K562 (cell line): ENCODE measurements around the gene NUFIP2. TPM values are rescaled to one million over a fixed set of nuclear protein-coding genes. Genes with fewer than 3 reads are reported as not detected.

Experiments used
- ADNP ChIP-seq: fragments of 200-800 bp; sonication (Bioruptor generic); IDR thresholded peaks from 2 replicates; pipeline ENCODE4 v1.6.1; 2016; ENCODE audit warnings: missing genetic modification characterization, missing compliant biosample characterization
- ATF1 ChIP-seq, 2 experiments: fragments of 450-650 bp in 1 of 2; IDR thresholded peaks; 2 replicates each; pipeline ENCODE4 v1.6.1; 2016; ENCODE audit warnings: missing compliant biosample characterization in 1 of 2, missing genetic modification characterization in 1 of 2
- BCOR ChIP-seq: fragments of 450-650 bp; IDR thresholded peaks from 2 replicates; pipeline ENCODE4 v1.6.1; 2016
- CBFB ChIP-seq: sonication (generic); formaldehyde crosslinking; IDR thresholded peaks from 2 replicates; pipeline ENCODE4 v1.4.0; 2020; ENCODE audit warnings: mild to moderate bottlenecking, missing genetic modification reagents
- CCAR2 ChIP-seq: fragments of 200-400 bp; formaldehyde crosslinking; IDR thresholded peaks from 2 replicates; pipeline ENCODE4 v1.6.1; 2017; ENCODE audit warnings: mild to moderate bottlenecking, low read depth, low read length
- EP300 ChIP-seq: IDR thresholded peaks from 2 replicates; pipeline ENCODE4 v1.6.1; 2012; ENCODE audit warnings: low read length, improper control_type of control experiment
- ETV1 ChIP-seq: fragments of 450-650 bp; conservative IDR thresholded peaks from 2 replicates; pipeline ENCODE4 v1.6.1; 2016; ENCODE audit warnings: missing genetic modification characterization, control low read depth, low read depth, missing compliant biosample characterization
- FIP1L1 ChIP-seq: fragments of 200-400 bp; formaldehyde crosslinking; IDR thresholded peaks from 2 replicates; pipeline ENCODE4 v1.6.1; 2018; ENCODE audit warnings: mild to moderate bottlenecking, low read depth, low read length; ENCODE audit not compliant: poor library complexity, severe bottlenecking
- FOXP1 ChIP-seq: sonication (generic); formaldehyde crosslinking; IDR thresholded peaks from 2 replicates; pipeline ENCODE4 v1.8.0; 2022; ENCODE audit warnings: mild to moderate bottlenecking, missing genetic modification reagents
- GATA2 ChIP-seq: sonication (generic); formaldehyde crosslinking; IDR thresholded peaks from 2 replicates; pipeline ENCODE4 v1.4.0; 2020; ENCODE audit warnings: mild to moderate bottlenecking, missing genetic modification reagents
- ILK ChIP-seq: fragments of 450-650 bp; IDR thresholded peaks from 2 replicates; pipeline ENCODE4 v1.6.1; 2016; ENCODE audit warnings: missing genetic modification characterization, low read depth, mild to moderate bottlenecking, missing compliant biosample characterization, moderate library complexity, borderline replicate concordance
- RNF2 ChIP-seq: sonication (generic); IDR thresholded peaks from 2 replicates; pipeline ENCODE4 v1.6.1; 2016
- SMAD3 ChIP-seq: fragments of 450-650 bp; formaldehyde crosslinking; conservative IDR thresholded peaks from 2 replicates; pipeline ENCODE4 v1.4.0; 2020; ENCODE audit warnings: mild to moderate bottlenecking
- ZNF239 ChIP-seq: fragments of 250-450 bp; sonication (Bioruptor Pico); IDR thresholded peaks from 2 replicates; pipeline ENCODE4 v1.4.0; 2020; ENCODE audit warnings: mild to moderate bottlenecking
- ZNF695 ChIP-seq: fragments of 450-650 bp; formaldehyde crosslinking; IDR thresholded peaks from 2 replicates; pipeline ENCODE4 v1.4.0; 2020; ENCODE audit warnings: mild to moderate bottlenecking, moderate library complexity
- ZNF76 ChIP-seq: fragments of 250-450 bp; sonication (Bioruptor Pico); IDR thresholded peaks from 2 replicates; pipeline ENCODE4 v1.4.0; 2020; ENCODE audit warnings: mild to moderate bottlenecking, moderate library complexity, borderline replicate concordance
- ZNF785 ChIP-seq: fragments of 250-450 bp; sonication (Bioruptor Pico); IDR thresholded peaks from 2 replicates; pipeline ENCODE4 v1.4.0; 2020; ENCODE audit warnings: mild to moderate bottlenecking
- polyA plus RNA-seq, 8 experiments: library from polyadenylated mRNA; depleted of rRNA in 4 of 8; stranded (reverse) in 5 of 8; unstranded in 3 of 8; fragments of >200 nt; fragmentation: Nextera tagmentation in 2 of 8; fragmentation: Illumina TruSeq in 1 of 8; extraction: Ambion mirVana in 2 of 8; extraction: Trizol in 1 of 8; gene quantifications; 2 replicates each; pipeline versions ENCODE4 v1.2.1 to v1.2.3, GENCODE V29; 2011 to 2014; ENCODE audit warnings: inconsistent platforms in 1 of 8, missing spikeins in 1 of 8
- total RNA-seq, 7 experiments: library from RNA; depleted of rRNA in 6 of 7; stranded (reverse); fragments of >200 nt in 6 of 7; fragmentation: Illumina TruSeq in 2 of 7; extraction: Trizol in 2 of 7; gene quantifications; 2 replicates each; pipeline versions ENCODE4 v1.2.1 to v1.2.3, GENCODE V29; 2011 to 2021; ENCODE audit warnings: low replicate concordance in 1 of 7
- TF ChIP-seq, protein P1 (sequence below): sonication (generic); formaldehyde crosslinking; IDR thresholded peaks from 2 replicates; pipeline ENCODE4 v1.8.1; 2023; ENCODE audit warnings: missing genetic modification reagents, mild to moderate bottlenecking, borderline replicate concordance
- TF ChIP-seq, protein P2 (sequence below): fragments of 450-650 bp; conservative IDR thresholded peaks from 2 replicates; pipeline ENCODE4 v1.6.1; 2016; ENCODE audit warnings: missing genetic modification characterization, low read depth, mild to moderate bottlenecking, control low read depth, missing compliant biosample characterization
- TF ChIP-seq, protein P3 (sequence below): fragments of 250-450 bp; sonication (Bioruptor Pico); IDR thresholded peaks from 2 replicates; pipeline ENCODE4 v1.5.0; 2022; ENCODE audit warnings: mild to moderate bottlenecking

Gene NUFIP2
- total and polyA plus RNA-seq, 9 of the 15 experiments (the other 6 are each of a cell fraction or from before 2014, with no cell fraction given): 4.9 to 40.7 (median 18.5) TPM

DNA sequence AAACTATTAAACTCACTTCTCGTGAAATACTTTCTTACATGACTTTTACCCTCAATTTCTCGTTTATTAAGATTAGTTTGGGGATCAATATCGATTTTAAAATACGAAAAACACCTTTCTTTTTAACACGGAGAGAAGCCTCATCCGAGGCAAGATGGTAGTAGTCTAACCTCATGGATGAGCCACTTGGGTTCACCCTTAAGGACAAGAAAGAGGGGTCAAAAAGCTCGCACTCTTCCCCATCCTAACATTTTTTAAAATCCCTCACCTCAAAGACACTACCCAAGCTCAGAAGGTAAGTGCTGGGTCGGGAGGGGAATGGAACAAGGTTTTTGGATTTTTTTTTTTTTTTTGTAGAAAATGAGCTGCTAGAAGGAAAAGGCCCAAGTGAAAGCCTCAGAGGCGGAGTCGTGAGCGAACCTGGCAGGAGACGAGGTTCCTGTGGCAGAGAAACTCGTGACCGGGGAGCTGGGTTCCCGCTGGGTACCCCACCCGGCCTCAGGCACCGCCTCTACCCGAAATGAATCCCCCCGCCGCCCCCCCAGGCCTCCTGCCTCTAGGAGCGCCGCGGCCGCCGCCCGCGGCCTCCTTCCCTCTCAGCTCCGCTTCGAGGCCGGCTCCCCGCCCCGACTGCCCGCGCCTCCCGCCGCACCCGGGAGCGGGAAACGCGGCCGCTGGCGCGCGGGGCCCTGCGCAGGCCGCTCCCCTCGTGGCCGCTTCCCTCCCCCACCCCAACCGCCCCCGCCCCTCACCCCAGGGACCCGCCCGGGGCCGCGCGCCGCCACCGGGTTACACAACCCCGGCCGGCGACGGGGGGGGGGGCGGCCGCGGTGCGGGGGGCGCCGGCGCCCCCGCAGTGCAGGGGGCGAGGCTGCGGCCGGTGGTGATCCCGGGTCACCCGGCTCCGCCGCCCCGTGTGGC, 1.6 kb downstream of the NUFIP2 start (continued):
- no peak for TF ChIP-seq ZNF695 (CRISPR knock-in tag)
- TF ChIP-seq, protein P1, sequence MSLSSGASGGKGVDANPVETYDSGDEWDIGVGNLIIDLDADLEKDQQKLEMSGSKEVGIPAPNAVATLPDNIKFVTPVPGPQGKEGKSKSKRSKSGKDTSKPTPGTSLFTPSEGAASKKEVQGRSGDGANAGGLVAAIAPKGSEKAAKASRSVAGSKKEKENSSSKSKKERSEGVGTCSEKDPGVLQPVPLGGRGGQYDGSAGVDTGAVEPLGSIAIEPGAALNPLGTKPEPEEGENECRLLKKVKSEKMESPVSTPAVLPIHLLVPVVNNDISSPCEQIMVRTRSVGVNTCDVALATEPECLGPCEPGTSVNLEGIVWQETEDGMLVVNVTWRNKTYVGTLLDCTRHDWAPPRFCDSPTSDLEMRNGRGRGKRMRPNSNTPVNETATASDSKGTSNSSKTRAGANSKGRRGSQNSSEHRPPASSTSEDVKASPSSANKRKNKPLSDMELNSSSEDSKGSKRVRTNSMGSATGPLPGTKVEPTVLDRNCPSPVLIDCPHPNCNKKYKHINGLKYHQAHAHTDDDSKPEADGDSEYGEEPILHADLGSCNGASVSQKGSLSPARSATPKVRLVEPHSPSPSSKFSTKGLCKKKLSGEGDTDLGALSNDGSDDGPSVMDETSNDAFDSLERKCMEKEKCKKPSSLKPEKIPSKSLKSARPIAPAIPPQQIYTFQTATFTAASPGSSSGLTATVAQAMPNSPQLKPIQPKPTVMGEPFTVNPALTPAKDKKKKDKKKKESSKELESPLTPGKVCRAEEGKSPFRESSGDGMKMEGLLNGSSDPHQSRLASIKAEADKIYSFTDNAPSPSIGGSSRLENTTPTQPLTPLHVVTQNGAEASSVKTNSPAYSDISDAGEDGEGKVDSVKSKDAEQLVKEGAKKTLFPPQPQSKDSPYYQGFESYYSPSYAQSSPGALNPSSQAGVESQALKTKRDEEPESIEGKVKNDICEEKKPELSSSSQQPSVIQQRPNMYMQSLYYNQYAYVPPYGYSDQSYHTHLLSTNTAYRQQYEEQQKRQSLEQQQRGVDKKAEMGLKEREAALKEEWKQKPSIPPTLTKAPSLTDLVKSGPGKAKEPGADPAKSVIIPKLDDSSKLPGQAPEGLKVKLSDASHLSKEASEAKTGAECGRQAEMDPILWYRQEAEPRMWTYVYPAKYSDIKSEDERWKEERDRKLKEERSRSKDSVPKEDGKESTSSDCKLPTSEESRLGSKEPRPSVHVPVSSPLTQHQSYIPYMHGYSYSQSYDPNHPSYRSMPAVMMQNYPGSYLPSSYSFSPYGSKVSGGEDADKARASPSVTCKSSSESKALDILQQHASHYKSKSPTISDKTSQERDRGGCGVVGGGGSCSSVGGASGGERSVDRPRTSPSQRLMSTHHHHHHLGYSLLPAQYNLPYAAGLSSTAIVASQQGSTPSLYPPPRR (CRISPR knock-in tag): no peak
- no peak for TF ChIP-seq GATA2
- no peak for TF ChIP-seq ZNF76 (CRISPR knock-in tag)
- no peak for TF ChIP-seq ETV1
- no peak for TF ChIP-seq CBFB (CRISPR knock-in tag)
- no peak for TF ChIP-seq FOXP1
- TF ChIP-seq CCAR2: no peak
- no peak for TF ChIP-seq FIP1L1
- no peak for TF ChIP-seq ILK
- TF ChIP-seq, protein P2, sequence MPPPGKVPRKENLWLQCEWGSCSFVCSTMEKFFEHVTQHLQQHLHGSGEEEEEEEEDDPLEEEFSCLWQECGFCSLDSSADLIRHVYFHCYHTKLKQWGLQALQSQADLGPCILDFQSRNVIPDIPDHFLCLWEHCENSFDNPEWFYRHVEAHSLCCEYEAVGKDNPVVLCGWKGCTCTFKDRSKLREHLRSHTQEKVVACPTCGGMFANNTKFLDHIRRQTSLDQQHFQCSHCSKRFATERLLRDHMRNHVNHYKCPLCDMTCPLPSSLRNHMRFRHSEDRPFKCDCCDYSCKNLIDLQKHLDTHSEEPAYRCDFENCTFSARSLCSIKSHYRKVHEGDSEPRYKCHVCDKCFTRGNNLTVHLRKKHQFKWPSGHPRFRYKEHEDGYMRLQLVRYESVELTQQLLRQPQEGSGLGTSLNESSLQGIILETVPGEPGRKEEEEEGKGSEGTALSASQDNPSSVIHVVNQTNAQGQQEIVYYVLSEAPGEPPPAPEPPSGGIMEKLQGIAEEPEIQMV (tag): no peak
- no peak for TF ChIP-seq SMAD3 (CRISPR knock-in tag)
- no peak for TF ChIP-seq EP300
- TF ChIP-seq RNF2: no peak
- TF ChIP-seq ADNP: no peak
- no peak for TF ChIP-seq ATF1 (CRISPR knock-in tag; IDR thresholded peaks at IDR 0.05)
- TF ChIP-seq ATF1 (tag; IDR thresholded peaks at IDR 0.05): no peak
- TF ChIP-seq ZNF785 (CRISPR knock-in tag): no peak
- no peak for TF ChIP-seq BCOR
- no peak for TF ChIP-seq ZNF239 (CRISPR knock-in tag)
- TF ChIP-seq, protein P3, sequence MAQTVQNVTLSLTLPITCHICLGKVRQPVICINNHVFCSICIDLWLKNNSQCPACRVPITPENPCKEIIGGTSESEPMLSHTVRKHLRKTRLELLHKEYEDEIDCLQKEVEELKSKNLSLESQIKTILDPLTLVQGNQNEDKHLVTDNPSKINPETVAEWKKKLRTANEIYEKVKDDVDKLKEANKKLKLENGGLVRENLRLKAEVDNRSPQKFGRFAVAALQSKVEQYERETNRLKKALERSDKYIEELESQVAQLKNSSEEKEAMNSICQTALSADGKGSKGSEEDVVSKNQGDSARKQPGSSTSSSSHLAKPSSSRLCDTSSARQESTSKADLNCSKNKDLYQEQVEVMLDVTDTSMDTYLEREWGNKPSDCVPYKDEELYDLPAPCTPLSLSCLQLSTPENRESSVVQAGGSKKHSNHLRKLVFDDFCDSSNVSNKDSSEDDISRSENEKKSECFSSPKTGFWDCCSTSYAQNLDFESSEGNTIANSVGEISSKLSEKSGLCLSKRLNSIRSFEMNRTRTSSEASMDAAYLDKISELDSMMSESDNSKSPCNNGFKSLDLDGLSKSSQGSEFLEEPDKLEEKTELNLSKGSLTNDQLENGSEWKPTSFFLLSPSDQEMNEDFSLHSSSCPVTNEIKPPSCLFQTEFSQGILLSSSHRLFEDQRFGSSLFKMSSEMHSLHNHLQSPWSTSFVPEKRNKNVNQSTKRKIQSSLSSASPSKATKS (CRISPR knock-in tag): no peak
